Bronchial epithelial cell (primary cell): ENCODE results near the gene ASB1. TPM values are rescaled to one million over a fixed set of nuclear protein-coding genes. Genes with fewer than 3 reads are reported as not detected.

Experiments used
- DNase-seq: peaks from one replicate; pipeline ENCODE4 v3.0.0-alpha.2; 2010; ENCODE audit warnings: low read depth
- FAIRE-seq: peaks from 2 replicates; lab custom pipeline; 2011; peaks lifted over from hg19 to GRCh38; lab: Jason Lieb, UNC
- H3K27me3 ChIP-seq: 2 replicates; pipeline ENCODE4 v1.5.1; 2011; ENCODE audit warnings: low read length; ENCODE audit not compliant: control insufficient read depth, insufficient read depth
- H3K36me3 ChIP-seq: 2 replicates; pipeline ENCODE4 v1.5.1; 2011; ENCODE audit warnings: low read length; ENCODE audit not compliant: control insufficient read depth, insufficient read depth
- H3K4me3 ChIP-seq: 2 replicates; pipeline ENCODE4 v1.5.1; 2011; ENCODE audit warnings: mild to moderate bottlenecking, low read depth, low read length, control low read depth
- total RNA-seq: library from RNA; depleted of rRNA; stranded (reverse); fragments of >200 nt; gene quantifications from 2 replicates; pipeline ENCODE4 v1.2.1, GENCODE V29; 2014
- TF ChIP-seq, protein P1 (sequence below): IDR thresholded peaks from 2 replicates; pipeline ENCODE4 v1.5.1; 2011; ENCODE audit warnings: mild to moderate bottlenecking, moderate library complexity, low read length, control low read depth, inconsistent platforms; ENCODE audit not compliant: insufficient read depth, severe bottlenecking

Gene ASB1
- total RNA-seq, 1 donor from 2014 or later, result 41.9 TPM

DNA sequence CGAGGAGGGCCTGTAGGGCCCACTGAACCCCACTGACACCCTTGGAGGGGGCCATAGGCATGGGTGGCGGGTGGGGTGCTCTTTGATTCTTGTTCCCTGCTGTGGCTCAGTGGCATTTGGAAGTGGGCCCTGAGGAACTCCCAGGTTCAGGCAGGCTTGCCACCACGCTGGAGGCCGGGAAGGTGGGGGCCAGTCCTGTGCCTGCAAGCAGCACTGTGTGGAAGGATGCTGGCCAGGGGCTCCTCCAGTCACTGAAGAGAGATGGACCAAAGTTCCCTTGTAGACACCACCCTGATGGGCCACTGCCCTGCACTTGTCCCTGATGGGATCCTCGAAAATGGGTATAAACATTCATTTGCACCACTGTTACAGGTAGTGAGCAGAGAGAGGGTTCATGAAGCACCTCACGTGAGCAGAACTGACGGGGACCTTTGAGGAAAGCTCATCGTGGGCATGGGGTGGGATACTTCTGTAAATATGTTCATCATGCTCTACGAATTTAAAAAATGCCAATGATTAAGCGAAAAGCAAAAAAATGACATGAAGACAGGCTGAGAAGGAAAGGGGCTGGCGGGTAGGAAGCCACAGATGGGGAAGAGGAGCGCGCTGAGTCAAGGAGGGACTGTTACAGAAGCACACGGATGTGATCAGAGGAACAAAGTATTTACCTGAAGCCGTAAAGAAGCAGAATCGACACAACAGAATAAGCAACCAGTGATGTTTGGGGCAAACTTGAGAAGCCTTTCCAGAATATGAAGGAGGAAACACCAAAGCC, 45.2 kb upstream of the ASB1 start:
- TF ChIP-seq, protein P1, sequence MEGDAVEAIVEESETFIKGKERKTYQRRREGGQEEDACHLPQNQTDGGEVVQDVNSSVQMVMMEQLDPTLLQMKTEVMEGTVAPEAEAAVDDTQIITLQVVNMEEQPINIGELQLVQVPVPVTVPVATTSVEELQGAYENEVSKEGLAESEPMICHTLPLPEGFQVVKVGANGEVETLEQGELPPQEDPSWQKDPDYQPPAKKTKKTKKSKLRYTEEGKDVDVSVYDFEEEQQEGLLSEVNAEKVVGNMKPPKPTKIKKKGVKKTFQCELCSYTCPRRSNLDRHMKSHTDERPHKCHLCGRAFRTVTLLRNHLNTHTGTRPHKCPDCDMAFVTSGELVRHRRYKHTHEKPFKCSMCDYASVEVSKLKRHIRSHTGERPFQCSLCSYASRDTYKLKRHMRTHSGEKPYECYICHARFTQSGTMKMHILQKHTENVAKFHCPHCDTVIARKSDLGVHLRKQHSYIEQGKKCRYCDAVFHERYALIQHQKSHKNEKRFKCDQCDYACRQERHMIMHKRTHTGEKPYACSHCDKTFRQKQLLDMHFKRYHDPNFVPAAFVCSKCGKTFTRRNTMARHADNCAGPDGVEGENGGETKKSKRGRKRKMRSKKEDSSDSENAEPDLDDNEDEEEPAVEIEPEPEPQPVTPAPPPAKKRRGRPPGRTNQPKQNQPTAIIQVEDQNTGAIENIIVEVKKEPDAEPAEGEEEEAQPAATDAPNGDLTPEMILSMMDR, result no peak
- Histone ChIP-seq H3K36me3 (peaks cover 1% of the 10 kb centered on the region), H3K27me3 (no peaks in the 10 kb centered on the region), H3K4me3 (no peak overlapping the region)
- DNase-seq (no peak), FAIRE-seq (no peak)

- peaks cover 1% of the 10 kb centered on the region for H3K36me3 ChIP-seq
- FAIRE-seq, result no peak
- TF ChIP-seq, protein P1, result no peak
Observed at GRCh38 chr2:238382381-238382781, 44.3 kb upstream of the ASB1 start.

GRCh38 chr2:238383135-238383534, 43.6 kb upstream of the ASB1 start:
- no peaks in the 10 kb centered on the region for H3K27me3 ChIP-seq
- FAIRE-seq (no peak), DNase-seq (no peak)
- peaks cover 1% of the 10 kb centered on the region for H3K36me3 ChIP-seq
- TF ChIP-seq, protein P1, result no peak
- H3K4me3 ChIP-seq, result no peak overlapping the region

More at GRCh38 chr2:238382381-238382781, 44.3 kb upstream of the ASB1 start:
- Histone ChIP-seq H3K4me3 (no peak overlapping the region), H3K27me3 (no peaks in the 10 kb centered on the region)
- no peak for DNase-seq

GRCh38 chr2:238383743-238384380, 42.9 kb upstream of the ASB1 start:
- DNase-seq, result no peak
- H3K36me3 ChIP-seq, result peaks cover 1% of the 10 kb centered on the region
- H3K4me3 ChIP-seq, result no peak overlapping the region
- FAIRE-seq, result no peak
- TF ChIP-seq, protein P1, result no peak
- no peaks in the 10 kb centered on the region for H3K27me3 ChIP-seq

- Histone ChIP-seq H3K4me3 (no peak overlapping the region), H3K27me3 (no peaks in the 10 kb centered on the region), H3K36me3 (no peaks in the 10 kb centered on the region)
- DNase-seq (no peak), FAIRE-seq (no peak)
- TF ChIP-seq, protein P1, result no peak
Observed at GRCh38 chr2:238387332-238387731, 39.4 kb upstream of the ASB1 start.
